HEK293 (cell line): ENCODE data around the gene NTF4.
"Not testable (repeated sequence)": the region's sequence is repeated elsewhere in the genome, so short reads cannot be mapped to it uniquely, and the experiment has no call there.

ENCODE experiments used
- CTCF ChIP-seq: fragments of 450-650 bp; formaldehyde crosslinking; IDR thresholded peaks from 2 replicates; pipeline ENCODE4 v1.5.1; 2016; ENCODE audit warnings: missing biosample characterization, missing genetic modification characterization
- ZBTB8A ChIP-seq: fragments of 450-650 bp; formaldehyde crosslinking; IDR thresholded peaks from 2 replicates; pipeline ENCODE4 v1.5.1; 2016; ENCODE audit warnings: missing biosample characterization, missing genetic modification characterization
- TF ChIP-seq, protein P1 (sequence below): fragments of 450-650 bp; formaldehyde crosslinking; IDR thresholded peaks from 2 replicates; pipeline ENCODE4 v1.5.1; 2016; ENCODE audit warnings: missing biosample characterization, missing genetic modification characterization

DNA sequence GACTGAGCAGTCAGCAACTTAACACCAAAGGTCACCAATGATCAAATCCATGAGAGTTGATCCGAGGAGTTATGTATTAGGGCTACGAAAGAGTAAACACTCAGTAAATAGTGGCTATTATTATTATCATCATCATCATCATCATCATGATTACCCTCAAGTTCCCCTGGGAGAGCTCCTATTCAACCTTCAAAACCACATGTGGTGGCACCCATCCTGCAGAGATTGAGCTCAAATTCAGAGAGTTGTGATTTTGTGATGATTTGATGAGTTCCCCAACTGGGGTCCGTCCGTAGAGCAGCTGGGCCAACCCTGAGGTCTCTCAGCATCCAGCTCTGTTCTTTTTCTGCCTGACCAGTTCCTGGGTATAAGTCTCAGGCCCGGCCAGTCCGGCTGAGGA lies 39.5 kb downstream of the NTF4 start:
- not testable (repeated sequence) for TF ChIP-seq CTCF, ZBTB8A
- TF ChIP-seq, protein P1, sequence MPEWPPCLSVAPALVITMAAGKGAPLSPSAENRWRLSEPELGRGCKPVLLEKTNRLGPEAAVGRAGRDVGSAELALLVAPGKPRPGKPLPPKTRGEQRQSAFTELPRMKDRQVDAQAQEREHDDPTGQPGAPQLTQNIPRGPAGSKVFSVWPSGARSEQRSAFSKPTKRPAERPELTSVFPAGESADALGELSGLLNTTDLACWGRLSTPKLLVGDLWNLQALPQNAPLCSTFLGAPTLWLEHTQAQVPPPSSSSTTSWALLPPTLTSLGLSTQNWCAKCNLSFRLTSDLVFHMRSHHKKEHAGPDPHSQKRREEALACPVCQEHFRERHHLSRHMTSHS (tag by site-specific recombination) = not testable (repeated sequence)
